ENCODE data around the gene IL19.

- TF ChIP-seq WT1 (tag by site-specific recombination; IDR thresholded peaks at IDR 0.05) (no peak), KLF16 (tag by site-specific recombination; IDR thresholded peaks at IDR 0.05) (no peak), ZNF18 (tag by site-specific recombination; IDR thresholded peaks at IDR 0.05) (no peak), ATF2 (tag by site-specific recombination; IDR thresholded peaks at IDR 0.05; ENCODE audit: low read depth) (no peak), PATZ1 (tag by site-specific recombination; IDR thresholded peaks at IDR 0.05) (no peak), ELK4 (IDR thresholded peaks at IDR 0.05; ENCODE audit: borderline replicate concordance, low read depth, low read length) (no peak), MZF1 (tag by site-specific recombination; IDR thresholded peaks at IDR 0.05; ENCODE audit: borderline replicate concordance) (no peak), ZNF830 (tag by site-specific recombination; IDR thresholded peaks at IDR 0.05; ENCODE audit: low read depth) (no peak), ZNF707 (tag by site-specific recombination; IDR thresholded peaks at IDR 0.05) (no peak), MEIS1 (CRISPR knock-in tag; IDR thresholded peaks at IDR 0.05; ENCODE audit: borderline replicate concordance) (no peak)
- TF ChIP-seq, protein P1, sequence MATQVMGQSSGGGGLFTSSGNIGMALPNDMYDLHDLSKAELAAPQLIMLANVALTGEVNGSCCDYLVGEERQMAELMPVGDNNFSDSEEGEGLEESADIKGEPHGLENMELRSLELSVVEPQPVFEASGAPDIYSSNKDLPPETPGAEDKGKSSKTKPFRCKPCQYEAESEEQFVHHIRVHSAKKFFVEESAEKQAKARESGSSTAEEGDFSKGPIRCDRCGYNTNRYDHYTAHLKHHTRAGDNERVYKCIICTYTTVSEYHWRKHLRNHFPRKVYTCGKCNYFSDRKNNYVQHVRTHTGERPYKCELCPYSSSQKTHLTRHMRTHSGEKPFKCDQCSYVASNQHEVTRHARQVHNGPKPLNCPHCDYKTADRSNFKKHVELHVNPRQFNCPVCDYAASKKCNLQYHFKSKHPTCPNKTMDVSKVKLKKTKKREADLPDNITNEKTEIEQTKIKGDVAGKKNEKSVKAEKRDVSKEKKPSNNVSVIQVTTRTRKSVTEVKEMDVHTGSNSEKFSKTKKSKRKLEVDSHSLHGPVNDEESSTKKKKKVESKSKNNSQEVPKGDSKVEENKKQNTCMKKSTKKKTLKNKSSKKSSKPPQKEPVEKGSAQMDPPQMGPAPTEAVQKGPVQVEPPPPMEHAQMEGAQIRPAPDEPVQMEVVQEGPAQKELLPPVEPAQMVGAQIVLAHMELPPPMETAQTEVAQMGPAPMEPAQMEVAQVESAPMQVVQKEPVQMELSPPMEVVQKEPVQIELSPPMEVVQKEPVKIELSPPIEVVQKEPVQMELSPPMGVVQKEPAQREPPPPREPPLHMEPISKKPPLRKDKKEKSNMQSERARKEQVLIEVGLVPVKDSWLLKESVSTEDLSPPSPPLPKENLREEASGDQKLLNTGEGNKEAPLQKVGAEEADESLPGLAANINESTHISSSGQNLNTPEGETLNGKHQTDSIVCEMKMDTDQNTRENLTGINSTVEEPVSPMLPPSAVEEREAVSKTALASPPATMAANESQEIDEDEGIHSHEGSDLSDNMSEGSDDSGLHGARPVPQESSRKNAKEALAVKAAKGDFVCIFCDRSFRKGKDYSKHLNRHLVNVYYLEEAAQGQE (tag by site-specific recombination; IDR thresholded peaks at IDR 0.05) = no peak
- TF ChIP-seq, protein P2, sequence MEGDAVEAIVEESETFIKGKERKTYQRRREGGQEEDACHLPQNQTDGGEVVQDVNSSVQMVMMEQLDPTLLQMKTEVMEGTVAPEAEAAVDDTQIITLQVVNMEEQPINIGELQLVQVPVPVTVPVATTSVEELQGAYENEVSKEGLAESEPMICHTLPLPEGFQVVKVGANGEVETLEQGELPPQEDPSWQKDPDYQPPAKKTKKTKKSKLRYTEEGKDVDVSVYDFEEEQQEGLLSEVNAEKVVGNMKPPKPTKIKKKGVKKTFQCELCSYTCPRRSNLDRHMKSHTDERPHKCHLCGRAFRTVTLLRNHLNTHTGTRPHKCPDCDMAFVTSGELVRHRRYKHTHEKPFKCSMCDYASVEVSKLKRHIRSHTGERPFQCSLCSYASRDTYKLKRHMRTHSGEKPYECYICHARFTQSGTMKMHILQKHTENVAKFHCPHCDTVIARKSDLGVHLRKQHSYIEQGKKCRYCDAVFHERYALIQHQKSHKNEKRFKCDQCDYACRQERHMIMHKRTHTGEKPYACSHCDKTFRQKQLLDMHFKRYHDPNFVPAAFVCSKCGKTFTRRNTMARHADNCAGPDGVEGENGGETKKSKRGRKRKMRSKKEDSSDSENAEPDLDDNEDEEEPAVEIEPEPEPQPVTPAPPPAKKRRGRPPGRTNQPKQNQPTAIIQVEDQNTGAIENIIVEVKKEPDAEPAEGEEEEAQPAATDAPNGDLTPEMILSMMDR (tag by site-specific recombination; IDR thresholded peaks at IDR 0.05) = peak; percentile 53
These were observed 36.0 kb upstream of the IL19 start for GRCh38 chr1:206734499-206735142.
